ENCODE data around the gene SLC25A34. TPM values are rescaled to one million over a fixed set of nuclear protein-coding genes. Genes with fewer than 3 reads are reported as not detected.

The SLC25A34 gene
- polyA plus RNA-seq, 1 of the 3 experiments (the other 2 are of a cell fraction) = 1.4 TPM

DNA sequence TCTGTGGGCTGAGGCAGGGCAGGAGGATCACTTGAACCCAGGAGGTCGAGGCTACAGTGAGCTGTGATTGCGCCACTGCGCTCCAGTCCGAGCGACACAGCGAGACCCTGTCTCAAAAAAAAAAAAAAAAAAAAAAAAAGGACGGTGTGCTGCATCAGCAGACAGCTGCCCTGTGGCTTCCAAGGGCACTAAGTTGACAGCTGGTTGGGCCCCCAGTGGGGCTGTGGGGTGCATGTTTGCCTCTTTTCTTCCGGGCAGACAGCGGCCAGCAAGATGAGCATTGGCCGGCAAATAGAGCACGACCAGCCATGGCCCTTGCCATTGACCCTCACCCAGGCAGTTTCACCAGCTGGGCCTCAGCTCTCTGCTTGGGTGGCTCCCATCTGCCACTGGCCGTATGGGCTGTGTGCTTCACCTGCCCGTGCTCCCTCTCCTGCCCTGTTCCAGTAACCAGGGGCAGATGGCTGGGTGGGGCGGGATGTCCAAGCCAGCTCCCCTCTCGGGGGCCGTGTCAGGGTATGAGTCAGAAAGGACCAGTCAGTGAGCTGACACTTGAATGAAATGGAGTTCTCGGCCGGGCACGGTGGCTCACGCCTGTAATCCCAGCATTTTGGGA is 12.3 kb upstream of the SLC25A34 start:
- H3K79me2 ChIP-seq (ENCODE audit: insufficient read depth) = no peaks in the 10 kb centered on the region
- H3K27ac ChIP-seq (ENCODE audit: low read depth in 2 of 2, low read length in 1 of 2) = no peak overlapping the region
- TF ChIP-seq RFX5 (IDR thresholded peaks at IDR 0.05; ENCODE audit: low read length) (no peak), MXI1 (IDR thresholded peaks at IDR 0.05; ENCODE audit: low read depth, low read length) (no peak), ELF1 (IDR thresholded peaks at IDR 0.05) (no peak), TEAD4 (IDR thresholded peaks at IDR 0.05; ENCODE audit: borderline replicate concordance, insufficient read depth) (no peak), RCOR1 (IDR thresholded peaks at IDR 0.05; ENCODE audit: low read length) (no peak), CHD2 (IDR thresholded peaks at IDR 0.05; ENCODE audit: low read length, partially characterized antibody) (no peak), EP300 (IDR thresholded peaks at IDR 0.05; ENCODE audit: borderline replicate concordance in 1 of 2, low read depth in 1 of 2, low read length in 1 of 2) (no peak), USF2 (IDR thresholded peaks at IDR 0.05; ENCODE audit: borderline replicate concordance, low read depth, low read length) (no peak), GATA2 (CRISPR knock-in tag; IDR thresholded peaks at IDR 0.05) (no peak)
- TF ChIP-seq, protein P1, sequence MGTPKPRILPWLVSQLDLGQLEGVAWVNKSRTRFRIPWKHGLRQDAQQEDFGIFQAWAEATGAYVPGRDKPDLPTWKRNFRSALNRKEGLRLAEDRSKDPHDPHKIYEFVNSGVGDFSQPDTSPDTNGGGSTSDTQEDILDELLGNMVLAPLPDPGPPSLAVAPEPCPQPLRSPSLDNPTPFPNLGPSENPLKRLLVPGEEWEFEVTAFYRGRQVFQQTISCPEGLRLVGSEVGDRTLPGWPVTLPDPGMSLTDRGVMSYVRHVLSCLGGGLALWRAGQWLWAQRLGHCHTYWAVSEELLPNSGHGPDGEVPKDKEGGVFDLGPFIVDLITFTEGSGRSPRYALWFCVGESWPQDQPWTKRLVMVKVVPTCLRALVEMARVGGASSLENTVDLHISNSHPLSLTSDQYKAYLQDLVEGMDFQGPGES (IDR thresholded peaks at IDR 0.05; ENCODE audit: low read depth, low read length) = no peak
- TF ChIP-seq, protein P2, sequence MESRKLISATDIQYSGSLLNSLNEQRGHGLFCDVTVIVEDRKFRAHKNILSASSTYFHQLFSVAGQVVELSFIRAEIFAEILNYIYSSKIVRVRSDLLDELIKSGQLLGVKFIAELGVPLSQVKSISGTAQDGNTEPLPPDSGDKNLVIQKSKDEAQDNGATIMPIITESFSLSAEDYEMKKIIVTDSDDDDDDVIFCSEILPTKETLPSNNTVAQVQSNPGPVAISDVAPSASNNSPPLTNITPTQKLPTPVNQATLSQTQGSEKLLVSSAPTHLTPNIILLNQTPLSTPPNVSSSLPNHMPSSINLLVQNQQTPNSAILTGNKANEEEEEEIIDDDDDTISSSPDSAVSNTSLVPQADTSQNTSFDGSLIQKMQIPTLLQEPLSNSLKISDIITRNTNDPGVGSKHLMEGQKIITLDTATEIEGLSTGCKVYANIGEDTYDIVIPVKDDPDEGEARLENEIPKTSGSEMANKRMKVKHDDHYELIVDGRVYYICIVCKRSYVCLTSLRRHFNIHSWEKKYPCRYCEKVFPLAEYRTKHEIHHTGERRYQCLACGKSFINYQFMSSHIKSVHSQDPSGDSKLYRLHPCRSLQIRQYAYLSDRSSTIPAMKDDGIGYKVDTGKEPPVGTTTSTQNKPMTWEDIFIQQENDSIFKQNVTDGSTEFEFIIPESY (IDR thresholded peaks at IDR 0.05; ENCODE audit: borderline replicate concordance, low read depth) = no peak
- no peaks in the 10 kb centered on the region for H3K4me1 ChIP-seq (ENCODE audit: control insufficient read depth in 1 of 2, insufficient read depth in 2 of 2, low read depth in 1 of 2, low read length in 1 of 2)
- ChIA-PET POLR2A (interaction anchor here (0.7 to 1.2 kb wide), 2 partner anchors 15 to 121 kb away, joined by 3 read pairs; no protein-coding TSS in a partner anchor), CTCF (interaction anchor here (1.1 to 1.2 kb wide), 3 partner anchors 12 to 68 kb away, joined by 3 to 4 read pairs (median 3); no protein-coding TSS in a partner anchor)
- 95% methylated on average over 11 of the region's 20 CpGs for WGBS (ENCODE audit: low lambda C conversion rate)
- H3K4me3 ChIP-seq (ENCODE audit: low read depth in 2 of 2, low read length in 1 of 2) = no peak overlapping the region
- no peaks in the 10 kb centered on the region for H4K20me1 ChIP-seq (ENCODE audit: insufficient read depth)
- no peaks in the 10 kb centered on the region for H3K9me2 ChIP-seq
- H3K4me2 ChIP-seq = no peak overlapping the region
- H3F3A ChIP-seq (replicated peaks; ENCODE audit: insufficient read depth) = no peaks in the 10 kb centered on the region
- peaks cover 0 to 72% of the 10 kb centered on the region in 2 experiments for H3K36me3 ChIP-seq (replicated peaks in 1 of 2; ENCODE audit: control insufficient read depth in 1 of 2, insufficient read depth in 2 of 2, low read length in 1 of 2)
- no peak for DNase-seq
- H3K9me3 ChIP-seq = no peaks in the 10 kb centered on the region
- no peak overlapping the region for H3K9ac ChIP-seq
- no peak overlapping the region for H2AFZ ChIP-seq (ENCODE audit: low read depth)
- no peaks in the 10 kb centered on the region for H3K27me3 ChIP-seq (ENCODE audit: insufficient read depth)

All from SK-N-SH (cell line).